HG03457 (cell line): ENCODE results near the gene CDC42EP5.

Source experiments
- ATAC-seq: cut with Tn5 transposase; IDR thresholded peaks from one replicate; pipeline ENCODE4 v1.9.1; 2021; ENCODE audit warnings: moderate number of reproducible peaks; ENCODE audit not compliant: unreplicated experiment

The CDC42EP5 gene

DNA sequence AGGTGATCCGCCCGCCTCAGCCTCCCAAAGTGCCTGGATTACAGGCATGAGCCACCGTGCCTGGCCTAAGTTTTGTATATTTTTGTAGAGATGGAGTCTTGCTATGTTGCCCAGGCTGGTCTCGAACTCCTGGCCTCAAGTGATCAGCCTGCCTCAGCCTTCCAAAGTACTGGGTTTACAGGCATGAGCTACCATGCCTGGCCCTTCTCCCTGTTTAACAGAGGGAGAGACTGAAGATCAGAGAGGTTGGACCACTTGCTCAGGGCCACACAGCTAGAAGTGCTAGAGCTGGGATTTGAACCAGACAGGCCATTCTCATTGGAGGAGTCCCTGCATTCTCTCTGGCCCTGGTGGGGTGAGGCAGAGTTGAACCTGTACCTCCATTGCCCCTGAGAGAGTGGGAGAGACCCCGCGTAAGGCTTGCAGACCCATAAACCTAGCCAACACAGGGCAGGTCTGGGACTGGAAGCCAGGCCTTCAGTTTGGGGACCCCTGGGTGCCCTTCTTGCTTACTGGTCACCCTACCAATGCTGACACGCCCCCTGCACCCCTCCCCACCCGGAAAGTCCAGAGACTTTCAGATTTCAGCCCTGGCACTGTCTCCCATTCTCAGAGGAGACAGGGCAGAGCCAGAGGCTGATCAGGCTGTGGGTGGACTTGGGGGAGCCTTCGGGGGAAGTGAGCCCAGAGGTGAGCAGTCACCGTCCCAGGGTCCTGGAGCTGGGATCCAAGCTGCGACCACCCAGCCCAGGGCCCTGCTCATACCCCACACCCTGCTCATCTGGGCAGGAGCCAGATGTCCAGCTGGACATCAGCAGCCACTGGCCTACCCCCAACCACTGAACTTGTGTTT lies 44.5 kb downstream of the CDC42EP5 start:
- no peak for ATAC-seq

DNA sequence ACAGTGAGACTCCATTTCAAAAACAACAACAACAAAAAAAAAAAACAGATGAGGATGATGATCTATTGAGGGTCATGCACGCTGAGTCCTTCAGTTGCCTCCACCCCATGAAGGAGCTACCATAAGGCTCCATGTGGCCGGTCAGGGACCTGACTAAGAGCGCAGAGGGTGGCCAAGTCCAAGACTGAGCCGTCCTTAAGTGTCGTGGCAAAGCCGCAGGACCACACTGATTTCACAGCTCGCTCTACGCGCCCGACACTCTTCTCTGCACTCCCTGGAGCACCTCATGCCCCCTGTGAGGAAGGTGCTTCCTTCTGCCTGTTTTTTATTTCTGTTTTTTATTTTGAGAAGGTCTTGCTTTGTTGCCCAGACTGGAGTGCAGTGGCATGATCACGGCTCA lies 45.5 kb downstream of the CDC42EP5 start:
- ATAC-seq, result no peak

DNA sequence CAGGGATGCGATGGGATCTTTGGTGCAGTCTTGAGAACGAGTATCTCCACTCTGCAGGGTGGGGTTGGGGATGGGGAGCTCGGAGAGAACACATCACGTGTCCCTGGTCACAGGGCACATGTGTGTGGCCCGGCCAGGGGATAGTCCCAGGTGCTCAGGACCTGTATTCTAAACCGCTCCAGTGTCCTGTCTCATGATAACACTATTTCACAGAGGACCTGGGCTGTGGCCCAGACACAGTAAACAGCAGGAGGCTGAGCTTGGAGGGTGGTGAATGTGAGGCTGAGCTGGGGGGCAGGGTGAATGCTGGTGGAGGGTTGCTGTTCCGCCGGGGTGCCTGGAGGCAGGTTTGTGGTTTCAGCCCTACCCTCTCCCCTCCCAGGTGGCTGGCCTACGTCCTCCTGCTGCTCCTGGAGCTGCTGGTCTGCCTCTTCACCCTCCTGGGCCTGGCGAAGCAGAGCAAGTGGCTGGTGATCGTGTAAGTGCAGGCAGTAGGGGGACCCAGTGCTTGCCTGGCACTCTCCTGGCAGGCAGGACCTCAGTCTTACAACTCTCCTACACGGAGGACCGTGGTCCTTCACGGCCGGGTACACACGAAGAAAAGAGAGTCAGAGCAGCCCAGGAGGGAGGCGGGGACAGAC lies 46.7 kb downstream of the CDC42EP5 start:
- no peak for ATAC-seq

DNA sequence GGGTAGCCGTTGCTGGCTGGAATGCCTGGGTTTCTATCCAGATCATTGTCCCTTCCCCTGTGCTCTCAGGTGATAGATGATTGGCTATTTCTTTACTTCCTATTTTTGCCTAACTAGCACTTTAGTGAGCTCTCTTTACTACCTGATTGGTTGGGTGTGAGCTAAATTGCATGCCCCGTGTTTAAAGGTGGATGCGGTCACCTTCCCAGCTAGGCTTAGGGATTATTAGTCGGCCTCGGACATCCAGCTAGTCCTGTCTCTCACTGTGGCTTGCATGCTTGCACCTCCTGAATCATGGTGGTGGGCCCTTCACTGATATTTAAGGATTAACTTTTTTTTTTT lies 47.7 kb downstream of the CDC42EP5 start:
- ATAC-seq, result no peak

DNA sequence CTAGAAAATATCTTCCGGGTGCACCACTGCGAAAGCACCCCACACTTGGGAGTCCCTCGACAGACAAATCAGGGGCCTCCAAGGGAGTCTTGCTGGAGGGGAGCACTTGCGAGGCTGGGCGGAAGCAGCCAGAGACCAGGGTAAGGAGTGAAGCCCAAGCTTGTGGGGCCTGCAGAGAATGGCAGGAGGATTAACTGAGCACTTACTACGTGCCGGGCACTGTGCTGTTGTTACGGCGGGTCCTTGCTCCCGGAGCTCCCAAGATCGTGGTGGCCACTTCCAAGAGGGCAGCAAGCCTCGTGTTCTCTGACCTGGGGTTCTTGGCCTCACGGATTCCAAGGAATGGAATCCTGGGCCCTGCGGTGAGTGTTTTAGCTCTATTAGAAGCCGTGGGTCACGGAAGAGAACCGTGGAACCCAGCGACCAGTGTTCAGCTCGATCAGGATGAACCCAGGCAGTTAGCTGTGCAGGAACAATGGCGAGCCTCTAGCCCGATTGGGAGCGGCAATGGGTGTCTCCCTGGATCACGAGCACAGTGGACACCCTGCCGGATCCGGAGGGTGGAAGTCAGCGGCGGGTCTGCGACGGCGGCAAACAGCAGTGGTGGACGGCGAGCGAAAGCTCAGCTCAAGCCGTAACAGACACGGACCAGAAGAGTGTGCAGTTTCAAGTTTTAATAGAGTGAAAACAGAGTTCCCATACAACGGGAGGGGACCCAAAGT lies 48.3 kb downstream of the CDC42EP5 start:
- ATAC-seq, result no peak

DNA sequence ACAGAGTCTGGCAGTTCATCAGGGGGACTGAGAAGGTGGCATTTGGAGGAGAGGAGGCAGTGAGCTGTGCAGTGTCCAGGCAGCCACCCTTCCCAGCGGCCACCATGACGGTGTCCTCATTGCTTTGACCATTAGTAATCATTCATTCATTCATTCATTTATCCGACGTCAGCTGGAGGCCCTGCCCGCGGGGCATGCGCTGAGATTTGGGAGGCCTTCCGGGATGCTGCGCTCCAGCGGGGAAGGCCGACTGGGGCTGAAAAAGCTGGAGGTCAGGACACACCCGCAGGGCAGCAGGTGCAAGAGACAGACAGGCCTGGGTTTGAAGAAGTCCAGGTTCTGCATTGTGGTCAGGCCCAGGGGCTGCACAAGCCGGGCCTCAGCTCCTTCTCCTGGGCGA lies 48.9 kb downstream of the CDC42EP5 start:
- ATAC-seq, result no peak

DNA sequence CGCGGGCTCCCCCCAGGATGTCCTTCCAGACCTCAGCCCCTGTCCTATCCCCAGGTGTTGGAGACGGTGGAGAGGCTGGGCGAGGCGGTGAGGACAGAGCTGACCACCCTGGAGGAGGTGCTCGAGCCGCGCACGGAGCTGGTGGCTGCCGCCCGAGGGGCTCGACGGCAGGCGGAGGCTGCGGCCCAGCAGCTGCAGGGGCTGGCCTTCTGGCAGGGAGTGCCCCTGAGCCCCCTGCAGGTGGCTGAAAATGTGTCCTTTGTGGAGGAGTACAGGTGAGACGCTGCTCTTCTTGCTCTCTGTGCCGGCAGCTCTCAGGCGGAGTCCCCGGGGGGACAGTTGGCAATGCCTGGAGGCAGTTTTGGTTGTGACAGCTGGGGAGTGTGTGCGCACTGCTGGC lies 51.0 kb downstream of the CDC42EP5 start:
- no peak for ATAC-seq

DNA sequence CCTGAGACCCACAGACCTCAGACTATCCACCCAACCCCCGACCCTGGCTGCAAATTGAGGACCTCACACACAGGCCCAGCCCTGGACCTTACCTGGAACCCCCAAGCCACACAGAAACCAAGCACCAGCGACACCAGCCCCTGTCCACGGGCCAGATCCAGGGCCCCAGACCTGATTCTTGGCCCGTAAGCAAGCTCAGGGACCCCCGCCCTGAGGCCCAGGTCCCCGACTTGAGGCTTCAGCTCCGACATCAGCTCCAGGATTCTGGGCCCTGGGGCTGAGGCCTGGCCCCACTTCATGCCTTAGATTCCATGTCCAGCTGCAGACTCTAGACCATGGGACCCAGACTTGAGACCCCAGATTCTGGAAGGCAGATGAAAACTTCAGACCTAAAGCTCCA lies 51.6 kb downstream of the CDC42EP5 start:
- ATAC-seq, result no peak

DNA sequence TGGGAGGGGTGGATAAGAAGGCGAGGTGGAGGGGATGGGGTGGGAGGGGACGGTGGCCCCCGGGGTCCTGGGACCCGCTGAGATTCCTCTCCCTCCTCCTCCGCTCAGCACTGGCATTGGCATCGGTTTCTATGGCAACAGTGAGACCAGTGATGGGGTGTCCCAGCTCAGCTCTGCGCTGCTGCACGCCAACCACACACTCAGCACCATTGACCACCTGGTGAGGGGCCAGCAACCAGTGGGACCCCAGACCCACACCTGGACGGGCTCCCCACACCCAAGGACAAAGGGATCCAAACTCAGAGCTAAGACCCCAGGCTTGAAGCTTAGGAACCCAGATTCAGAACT lies 52.0 kb downstream of the CDC42EP5 start:
- no peak for ATAC-seq

DNA sequence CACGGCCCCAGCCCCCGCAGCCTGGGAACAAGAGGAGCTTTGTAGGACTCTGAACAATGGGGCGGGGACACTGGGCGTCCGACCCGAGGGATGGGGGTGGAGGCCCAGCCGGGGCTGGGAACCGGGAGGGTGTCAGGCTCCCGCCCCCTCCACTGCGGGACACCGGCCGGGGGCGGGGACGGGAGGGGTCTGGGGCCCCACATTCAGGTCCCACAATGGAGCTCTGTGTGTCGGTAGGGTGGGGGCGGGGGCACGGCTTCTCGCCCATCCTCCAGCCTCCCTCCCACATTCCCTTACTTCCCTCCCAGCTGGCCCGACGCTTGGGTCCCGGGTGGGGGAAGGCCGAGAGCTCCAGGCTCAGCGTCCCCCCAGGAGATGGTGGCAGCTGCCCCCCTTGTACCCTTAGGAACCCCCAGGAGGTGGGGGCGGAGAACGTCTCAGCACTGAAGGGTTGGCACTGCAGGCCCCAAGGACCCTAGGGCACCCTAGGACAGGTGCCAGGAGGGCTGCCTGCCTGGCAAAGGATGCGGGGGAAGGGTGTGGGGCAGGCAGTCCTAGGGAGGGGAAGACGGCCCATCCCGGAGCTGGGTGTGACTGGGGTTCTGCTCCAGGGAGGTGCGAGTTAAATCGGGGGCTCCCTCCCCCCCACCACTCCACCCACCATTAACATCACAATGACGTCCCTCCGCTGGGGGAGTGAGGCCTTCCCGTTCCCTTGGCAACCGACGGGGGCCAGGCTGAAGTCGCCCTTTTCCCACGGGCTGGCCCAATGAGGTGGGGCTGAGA lies 52.5 kb downstream of the CDC42EP5 start:
- ATAC-seq, result no peak

DNA sequence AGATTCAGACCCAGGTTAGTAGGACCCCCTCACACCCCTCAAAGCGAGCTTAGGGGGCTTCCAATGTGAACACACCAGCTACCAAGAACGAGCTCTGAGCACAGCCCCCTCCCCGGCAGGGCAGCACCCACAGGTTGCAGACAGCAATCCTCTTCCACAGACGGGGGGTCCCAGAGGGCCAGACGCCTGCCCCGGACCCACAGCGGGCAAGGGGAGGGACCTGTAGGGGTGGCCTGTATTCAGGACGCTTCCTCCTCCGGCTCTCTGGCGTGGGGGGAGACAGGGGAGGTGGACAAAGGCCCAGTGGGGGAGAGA lies 53.1 kb downstream of the CDC42EP5 start:
- ATAC-seq, result no peak

DNA sequence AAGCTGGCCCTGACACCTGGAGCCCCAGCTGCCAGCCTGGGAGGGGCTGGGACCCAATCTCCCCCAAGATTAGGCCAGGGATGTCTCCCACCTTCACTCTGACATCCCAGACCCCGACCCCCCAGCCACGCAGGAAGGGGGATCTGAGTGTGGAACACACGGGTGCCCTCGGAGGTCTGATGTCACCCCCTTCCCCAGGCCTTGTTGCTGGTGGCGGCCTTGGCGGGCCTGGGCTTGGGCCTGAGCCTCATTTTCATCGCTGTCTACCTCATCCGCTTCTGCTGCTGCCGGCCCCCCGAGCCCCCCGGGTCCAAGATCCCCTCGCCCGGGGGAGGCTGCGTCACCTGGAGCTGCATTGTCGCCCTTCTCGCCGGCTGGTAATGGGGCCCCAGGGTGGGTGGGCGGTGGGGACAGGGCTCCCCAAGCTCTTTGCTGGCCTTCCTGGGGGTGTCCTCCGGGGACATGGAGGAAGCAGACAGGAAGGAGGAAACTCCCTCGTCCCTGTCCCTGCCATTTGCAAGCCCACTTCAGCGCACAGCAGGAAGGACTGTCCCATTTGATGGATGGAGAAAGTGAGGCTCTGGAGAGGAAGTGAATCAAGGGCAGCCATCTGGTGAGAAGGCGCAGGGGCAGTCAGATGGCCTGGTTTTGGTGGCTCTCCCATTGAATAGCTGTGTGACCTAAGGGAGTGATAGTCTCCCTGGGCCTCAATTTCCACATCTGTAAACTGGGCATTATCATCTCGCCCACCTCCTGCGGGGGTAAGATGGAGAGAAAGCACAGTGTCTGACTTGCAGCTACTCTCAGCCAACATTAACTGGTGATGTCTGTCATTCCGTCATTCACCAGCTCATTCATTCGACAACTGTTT lies 53.9 kb downstream of the CDC42EP5 start:
- no peak for ATAC-seq

DNA sequence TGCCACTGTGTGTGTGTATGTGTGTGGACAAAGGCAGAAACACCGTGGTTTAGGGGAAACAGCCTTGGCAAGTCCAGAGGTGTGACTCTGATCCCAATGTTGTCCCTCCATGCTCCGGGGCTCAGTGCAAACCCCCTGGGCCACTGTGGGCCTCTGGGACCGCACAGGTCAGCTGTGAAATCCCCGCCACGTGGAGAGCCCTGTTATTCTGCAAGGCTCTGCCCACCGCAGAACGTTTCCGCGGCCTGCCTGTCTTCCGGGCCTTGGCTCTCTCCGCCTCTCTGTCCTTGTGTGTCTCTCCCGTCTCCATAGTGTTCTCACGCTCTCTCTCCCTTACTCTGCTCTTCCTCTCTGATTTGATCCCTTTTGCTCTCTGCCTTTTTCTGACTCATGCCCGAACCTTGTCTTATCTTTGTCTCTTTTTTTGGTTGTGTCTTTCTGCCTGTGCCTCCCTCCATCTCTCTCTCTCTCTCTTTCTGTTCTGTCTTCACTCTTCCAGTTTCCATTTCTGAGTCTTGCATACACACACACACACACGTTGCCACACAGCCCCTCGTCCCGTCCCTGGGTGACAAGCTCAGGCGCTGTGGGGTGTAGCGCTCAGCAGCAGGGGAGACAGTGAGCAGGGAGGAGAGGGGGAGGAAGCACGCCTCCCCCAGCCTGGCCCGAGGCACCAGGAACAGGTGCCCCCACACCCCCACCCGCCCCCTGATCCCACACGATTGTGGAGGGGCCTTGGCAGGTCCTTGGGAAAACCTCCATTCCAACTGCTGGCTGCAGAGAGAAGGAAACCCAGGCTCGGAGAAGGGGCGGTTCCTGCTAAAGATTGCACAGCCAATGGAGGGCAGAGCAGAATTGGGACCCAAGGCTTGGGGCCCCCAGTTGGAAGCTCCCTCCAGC lies 54.8 kb downstream of the CDC42EP5 start:
- ATAC-seq, result no peak

DNA sequence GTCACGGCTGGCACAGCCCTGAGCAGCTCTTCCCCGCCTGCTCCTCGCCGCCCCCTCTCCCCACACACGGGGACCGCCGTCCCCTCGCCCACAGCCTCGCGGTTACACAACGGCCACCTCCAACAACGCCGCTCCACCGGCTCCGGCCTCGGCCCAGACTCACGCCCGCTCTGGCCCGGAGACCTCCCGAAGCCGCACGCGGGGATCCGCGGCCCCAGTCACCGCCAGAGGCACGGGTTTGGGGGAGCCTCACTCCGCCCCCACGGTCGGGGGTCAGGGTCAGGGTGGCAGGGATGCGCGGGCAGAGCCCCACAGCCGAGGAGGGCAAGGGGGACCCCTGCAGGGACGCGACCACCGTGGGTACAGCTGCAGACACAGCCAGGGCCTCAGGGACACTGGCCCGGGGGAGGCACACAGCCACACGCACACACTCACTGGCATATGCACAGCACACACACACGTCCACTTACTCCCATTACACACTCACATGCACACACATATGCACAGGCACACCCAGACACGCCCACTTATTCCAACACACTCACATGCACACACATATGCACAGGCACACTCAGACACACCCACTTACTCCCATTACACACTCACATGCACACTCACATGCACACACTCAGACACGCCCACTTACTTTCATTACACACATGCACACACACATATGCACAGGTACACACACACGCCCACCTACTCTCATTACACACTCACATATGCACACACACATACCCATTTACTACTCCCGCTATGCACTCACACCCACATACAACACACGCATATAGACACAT lies 56.2 kb downstream of the CDC42EP5 start:
- no peak for ATAC-seq

DNA sequence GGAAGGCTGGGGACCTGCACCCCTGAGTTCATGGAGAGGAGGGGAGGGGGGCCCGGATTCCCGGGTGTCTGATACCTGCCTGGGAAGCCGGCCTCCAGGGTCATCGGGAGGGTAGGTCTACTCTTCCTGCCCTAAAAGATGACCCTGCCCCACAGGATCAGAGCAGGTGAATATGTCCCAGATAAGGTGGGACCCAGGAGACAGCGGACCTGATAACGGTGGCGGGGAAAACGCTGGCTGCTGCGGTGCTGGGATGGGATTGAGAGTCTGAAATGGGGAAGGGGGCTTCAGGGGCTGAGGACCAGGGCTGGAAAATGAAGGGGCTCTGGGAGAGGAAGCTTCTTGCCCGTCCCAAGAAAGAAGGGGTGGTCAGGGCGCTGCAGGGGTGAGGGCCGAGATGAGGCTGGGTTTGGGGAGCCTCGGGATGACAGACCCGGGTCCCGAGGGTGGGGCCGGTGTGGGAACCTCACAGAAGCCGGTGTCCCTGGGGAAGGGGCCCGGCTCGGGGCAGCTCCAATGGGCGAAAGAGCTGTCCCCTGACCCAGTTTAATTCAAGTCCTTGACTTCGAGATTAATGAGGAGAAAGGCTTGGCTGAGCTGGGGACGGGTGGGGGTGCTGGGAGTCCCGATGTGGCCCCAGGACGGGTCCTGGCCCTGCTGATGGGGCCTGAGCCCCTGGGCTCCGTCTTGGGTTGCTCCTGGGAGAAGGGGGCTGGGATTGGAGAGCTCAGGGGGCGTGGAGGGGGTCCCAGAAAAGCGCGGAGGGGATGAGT lies 57.0 kb downstream of the CDC42EP5 start:
- ATAC-seq, result no peak

DNA sequence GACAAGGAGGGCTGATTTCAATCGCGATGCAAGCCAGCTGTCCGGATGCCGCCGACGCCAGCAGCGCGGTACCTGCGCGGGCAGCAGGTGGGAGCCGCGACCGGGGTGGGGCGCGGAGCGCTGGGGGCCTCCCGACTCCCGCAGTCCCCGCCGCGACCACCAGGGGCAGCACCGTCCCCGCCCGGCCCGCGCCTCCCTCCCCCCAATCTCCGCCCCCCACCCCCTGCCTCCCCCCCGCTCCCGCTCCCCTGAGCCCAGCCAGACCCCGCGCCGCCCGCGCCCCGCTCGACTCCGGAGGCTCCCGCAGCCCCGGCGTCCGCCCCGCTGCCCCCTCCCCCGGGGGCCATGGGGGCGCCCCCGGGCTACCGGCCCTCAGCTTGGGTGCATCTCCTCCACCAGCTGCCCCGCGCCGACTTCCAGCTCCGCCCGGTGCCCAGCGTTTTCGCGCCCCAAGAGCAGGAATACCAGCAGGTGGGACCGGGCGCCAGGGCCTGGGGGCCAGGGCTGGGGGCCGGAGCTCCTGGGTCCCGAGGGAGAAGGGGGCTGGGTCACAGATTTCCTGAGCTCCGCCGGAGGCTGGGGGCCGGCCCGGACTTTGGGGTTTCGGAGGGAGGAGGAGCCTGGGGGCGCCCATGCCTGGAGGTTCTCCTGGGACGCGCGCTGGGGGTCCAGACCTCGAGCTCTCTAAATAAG lies 57.7 kb downstream of the CDC42EP5 start, which contains the start of gene TTYH1:
TSS of gene TTYH1 (plus strand) at position 257 of the 693 bp plus-strand sequence. CDS start at position 346, 89 bp downstream.
- no peak for ATAC-seq
